SK-N-MC (cell line): ENCODE data around the gene MTX3.

Source experiments
- EZH2 ChIP-seq: fragments of 200-600 bp; sonication (generic); IDR thresholded peaks from one replicate; pipeline ENCODE4 v1.6.1; 2017; ENCODE audit warnings: antibody characterized with exemption
- FOXP2 ChIP-seq: optimal IDR thresholded peaks from 2 replicates; pipeline ENCODE3; 2011; ENCODE audit warnings: mild to moderate bottlenecking, moderate library complexity; ENCODE audit not compliant: insufficient read depth; ENCODE audit errors: extremely low read length, control extremely low read depth
- POLR2AphosphoS5 ChIP-seq: IDR thresholded peaks from 2 replicates; pipeline ENCODE4 v1.6.1; 2012; ENCODE audit warnings: mild to moderate bottlenecking, low read depth, low read length, borderline replicate concordance

GRCh38 chr5:79973511-79973910 lies 17.6 kb downstream of the MTX3 start:
- TF ChIP-seq EZH2 (no peak), POLR2AphosphoS5 (no peak), FOXP2 (no peak)
